ENCODE measurements around the gene DUSP9. TPM values are rescaled to one million over a fixed set of nuclear protein-coding genes. Genes with fewer than 3 reads are reported as not detected.

The DUSP9 gene
- total RNA-seq, 1 experiment from 2014 or later, result 0.92 TPM

- H3K9me3 ChIP-seq (ENCODE audit: low read depth, low read length, poor library complexity, severe bottlenecking), result no peaks in the 10 kb centered on the region
- BruUV-seq (replicated peaks), result no TSS peak
- no peaks in the 10 kb centered on the region for H3K4me1 ChIP-seq (ENCODE audit: insufficient read depth, low read length, poor library complexity, severe bottlenecking)
- no peak for TF ChIP-seq CTCF (conservative IDR thresholded peaks at IDR 0.05; ENCODE audit: low read depth, low read length)
- TF ChIP-seq EZH2 (IDR thresholded peaks at IDR 0.05; ENCODE audit: borderline replicate concordance, low read depth, low read length, poor library complexity, severe bottlenecking), result no peak
- no peaks in the 10 kb centered on the region for H3K36me3 ChIP-seq (ENCODE audit: insufficient read depth, low read length, poor library complexity, severe bottlenecking)
- peak; percentile 13 for DNase-seq (ENCODE audit: low spot score)
- intact Hi-C loops (cut with micrococcal nuclease; ENCODE audit: unreplicated experiment), result no loop called here
- H3K27ac ChIP-seq (ENCODE audit: low read depth, low read length, poor library complexity, severe bottlenecking), result no peak overlapping the region
- CTCF ChIA-PET, result no interaction called here
- POLR2A ChIA-PET (ENCODE audit: low non-redundant PET), result no interaction called here
- H3K27me3 ChIP-seq (replicated peaks; ENCODE audit: insufficient read depth, low read depth, low read length, poor library complexity), result peaks cover 14% of the 10 kb centered on the region
- peak overlapping the region; percentile 27 for H3K4me3 ChIP-seq (ENCODE audit: low read depth, low read length, poor library complexity, severe bottlenecking)
These were observed 4.8 kb upstream of the DUSP9 start for GRCh38 chrX:153642051-153642654.

GRCh38 chrX:153642655-153643430 is 4.2 kb upstream of the DUSP9 start:
- DNase-seq (ENCODE audit: low spot score), result no peak
- ChIA-PET CTCF (interaction anchor here (2.0 kb wide), 1 partner anchor 25 kb away, joined by 10 read pairs; no protein-coding TSS in a partner anchor), POLR2A (ENCODE audit: low non-redundant PET) (no interaction called here)
- Histone ChIP-seq H3K4me1 (ENCODE audit: insufficient read depth, low read length, poor library complexity, severe bottlenecking) (no peaks in the 10 kb centered on the region), H3K27me3 (replicated peaks; ENCODE audit: insufficient read depth, low read depth, low read length, poor library complexity) (peaks cover 20% of the 10 kb centered on the region), H3K27ac (ENCODE audit: low read depth, low read length, poor library complexity, severe bottlenecking) (no peak overlapping the region), H3K36me3 (ENCODE audit: insufficient read depth, low read length, poor library complexity, severe bottlenecking) (no peaks in the 10 kb centered on the region), H3K4me3 (ENCODE audit: low read depth, low read length, poor library complexity, severe bottlenecking) (peak overlapping the region; percentile 29), H3K9me3 (ENCODE audit: low read depth, low read length, poor library complexity, severe bottlenecking) (no peaks in the 10 kb centered on the region)
- no TSS peak for BruUV-seq (replicated peaks)
- TF ChIP-seq CTCF (conservative IDR thresholded peaks at IDR 0.05; ENCODE audit: low read depth, low read length), result no peak
- TF ChIP-seq EZH2 (IDR thresholded peaks at IDR 0.05; ENCODE audit: borderline replicate concordance, low read depth, low read length, poor library complexity, severe bottlenecking), result no peak
- intact Hi-C loops (cut with micrococcal nuclease; ENCODE audit: unreplicated experiment), result no loop called here

- peak; percentile 37 for DNase-seq (ENCODE audit: low spot score)
- Histone ChIP-seq H3K27ac (ENCODE audit: low read depth, low read length, poor library complexity, severe bottlenecking) (no peak overlapping the region), H3K4me3 (ENCODE audit: low read depth, low read length, poor library complexity, severe bottlenecking) (peak overlapping the region; percentile 29), H3K36me3 (ENCODE audit: insufficient read depth, low read length, poor library complexity, severe bottlenecking) (no peaks in the 10 kb centered on the region), H3K27me3 (replicated peaks; ENCODE audit: insufficient read depth, low read depth, low read length, poor library complexity) (peaks cover 26% of the 10 kb centered on the region), H3K4me1 (ENCODE audit: insufficient read depth, low read length, poor library complexity, severe bottlenecking) (no peaks in the 10 kb centered on the region), H3K9me3 (ENCODE audit: low read depth, low read length, poor library complexity, severe bottlenecking) (no peaks in the 10 kb centered on the region)
- intact Hi-C loops (cut with micrococcal nuclease; ENCODE audit: unreplicated experiment), result no loop called here
- CTCF ChIA-PET, result interaction anchor here (0.8 to 2.0 kb wide), 2 partner anchors 24 to 78 kb away, joined by 4 to 10 read pairs; no protein-coding TSS in a partner anchor
- POLR2A ChIA-PET (ENCODE audit: low non-redundant PET), result no interaction called here
- BruUV-seq (replicated peaks), result no TSS peak
- TF ChIP-seq CTCF (conservative IDR thresholded peaks at IDR 0.05; ENCODE audit: low read depth, low read length) (no peak), EZH2 (IDR thresholded peaks at IDR 0.05; ENCODE audit: borderline replicate concordance, low read depth, low read length, poor library complexity, severe bottlenecking) (no peak)
These were observed 3.3 kb upstream of the DUSP9 start for GRCh38 chrX:153643431-153644351.

All from A673 (cell line).